Lower leg skin (tissue), 3 donors: ENCODE data around the gene AP3B1.

ENCODE experiments used
- CTCF ChIP-seq, 3 donors: fragments of 450-650 bp; IDR thresholded peaks; one replicate each; pipeline ENCODE4 v1.5.1; 2016; ENCODE audit warnings: antibody characterized with exemption in 3 of 3, mild to moderate bottlenecking in 3 of 3, moderate library complexity in 2 of 3
- POLR2A ChIP-seq, 2 donors: fragments of 450-650 bp; IDR thresholded peaks; one replicate each; pipeline ENCODE4 v1.6.1; 2016 to 2017; ENCODE audit warnings: antibody characterized with exemption in 2 of 2, mild to moderate bottlenecking in 1 of 2, moderate library complexity in 1 of 2

- TF ChIP-seq CTCF (IDR thresholded peaks at IDR 0.05) (no peak), POLR2A (IDR thresholded peaks at IDR 0.05) (no peak)
Measured at GRCh38 chr5:78056053-78056452, 238.4 kb downstream of the AP3B1 start.
